Ishikawa (cell line): ENCODE results near the gene PVR.

Experiments
- CEBPB ChIP-seq: IDR thresholded peaks from 2 replicates; pipeline ENCODE4 v1.6.1; 2012
- CREB1 ChIP-seq: IDR thresholded peaks from 2 replicates; pipeline ENCODE4 v1.6.1; 2012; ENCODE audit warnings: low read depth
- EGR1 ChIP-seq: IDR thresholded peaks from 2 replicates; pipeline ENCODE4 v1.6.1; 2012
- EP300 ChIP-seq: IDR thresholded peaks from 2 replicates; pipeline ENCODE4 v1.6.1; 2012; ENCODE audit warnings: borderline replicate concordance
- FOXM1 ChIP-seq: IDR thresholded peaks from 2 replicates; pipeline ENCODE4 v1.6.1; 2012; ENCODE audit warnings: low read depth, borderline replicate concordance
- MAX ChIP-seq: IDR thresholded peaks from 2 replicates; pipeline ENCODE4 v1.6.1; 2012
- NFIC ChIP-seq: IDR thresholded peaks from 2 replicates; pipeline ENCODE4 v1.6.1; 2012
- RAD21 ChIP-seq: IDR thresholded peaks from 2 replicates; pipeline ENCODE4 v1.6.1; 2012; ENCODE audit warnings: low read depth
- REST ChIP-seq: IDR thresholded peaks from 2 replicates; pipeline ENCODE4 v1.6.1; 2012; ENCODE audit warnings: low read depth, mild to moderate bottlenecking
- TAF1 ChIP-seq: IDR thresholded peaks from 2 replicates; pipeline ENCODE4 v1.6.1; 2012; ENCODE audit warnings: low read depth, mild to moderate bottlenecking
- TCF12 ChIP-seq: IDR thresholded peaks from 2 replicates; pipeline ENCODE4 v1.6.1; 2012; ENCODE audit warnings: low read depth
- TEAD4 ChIP-seq: IDR thresholded peaks from 2 replicates; pipeline ENCODE4 v1.6.1; 2012
- USF1 ChIP-seq: IDR thresholded peaks from 2 replicates; pipeline ENCODE4 v1.6.1; 2012
- YY1 ChIP-seq: IDR thresholded peaks from 2 replicates; pipeline ENCODE4 v1.6.1; 2012; ENCODE audit warnings: low read depth
- ZBTB7A ChIP-seq: IDR thresholded peaks from 2 replicates; pipeline ENCODE4 v1.6.1; 2012; ENCODE audit warnings: low read depth

PVR gene

GRCh38 chr19:44653977-44654774 is 10.5 kb downstream of the PVR start:
- TF ChIP-seq NFIC (no peak), TAF1 (no peak), USF1 (0 out of 2 replicates have a peak, but pooled peaks have one; percentile 17), RAD21 (peak; percentile 40; the same call in 1 of the 2 replicates)

GRCh38 chr19:44657211-44657921 is 13.7 kb downstream of the PVR start:
- TF ChIP-seq NFIC (no peak), RAD21 (peak; percentile 75)

GRCh38 chr19:44658069-44658733 is 14.5 kb downstream of the PVR start:
- TF ChIP-seq FOXM1 (no peak), REST (no peak), CEBPB (no peak), YY1 (no peak), NFIC (no peak), TCF12 (no peak), CREB1 (no peak)

- no peak for TF ChIP-seq TEAD4
- TF ChIP-seq NFIC: no peak
- no peak for TF ChIP-seq FOXM1
- no peak for TF ChIP-seq TAF1
- no peak for TF ChIP-seq EGR1
- no peak for TF ChIP-seq EP300
- TF ChIP-seq RAD21: no peak
- no peak for TF ChIP-seq TCF12
- TF ChIP-seq USF1: no peak
- TF ChIP-seq YY1: no peak
- no peak for TF ChIP-seq MAX
- no peak for TF ChIP-seq CREB1
- TF ChIP-seq REST: no peak
- no peak for TF ChIP-seq ZBTB7A
- no peak for TF ChIP-seq CEBPB
Measured at GRCh38 chr19:44660081-44660480, 16.4 kb downstream of the PVR start.

- TF ChIP-seq REST (no peak), TAF1 (no peak)
Measured at GRCh38 chr19:44661205-44661604, 17.5 kb downstream of the PVR start.
